Iris pigment epithelial cell (primary cell): ENCODE data around the gene ADA.

Experiments
- DNase-seq: peaks from one replicate; pipeline ENCODE4 v3.0.0-alpha.2; 2011; ENCODE audit warnings: low read depth

ADA gene

GRCh38 chr20:44624152-44624551 lies 27.3 kb downstream of the ADA start:
- no peak for DNase-seq

DNA sequence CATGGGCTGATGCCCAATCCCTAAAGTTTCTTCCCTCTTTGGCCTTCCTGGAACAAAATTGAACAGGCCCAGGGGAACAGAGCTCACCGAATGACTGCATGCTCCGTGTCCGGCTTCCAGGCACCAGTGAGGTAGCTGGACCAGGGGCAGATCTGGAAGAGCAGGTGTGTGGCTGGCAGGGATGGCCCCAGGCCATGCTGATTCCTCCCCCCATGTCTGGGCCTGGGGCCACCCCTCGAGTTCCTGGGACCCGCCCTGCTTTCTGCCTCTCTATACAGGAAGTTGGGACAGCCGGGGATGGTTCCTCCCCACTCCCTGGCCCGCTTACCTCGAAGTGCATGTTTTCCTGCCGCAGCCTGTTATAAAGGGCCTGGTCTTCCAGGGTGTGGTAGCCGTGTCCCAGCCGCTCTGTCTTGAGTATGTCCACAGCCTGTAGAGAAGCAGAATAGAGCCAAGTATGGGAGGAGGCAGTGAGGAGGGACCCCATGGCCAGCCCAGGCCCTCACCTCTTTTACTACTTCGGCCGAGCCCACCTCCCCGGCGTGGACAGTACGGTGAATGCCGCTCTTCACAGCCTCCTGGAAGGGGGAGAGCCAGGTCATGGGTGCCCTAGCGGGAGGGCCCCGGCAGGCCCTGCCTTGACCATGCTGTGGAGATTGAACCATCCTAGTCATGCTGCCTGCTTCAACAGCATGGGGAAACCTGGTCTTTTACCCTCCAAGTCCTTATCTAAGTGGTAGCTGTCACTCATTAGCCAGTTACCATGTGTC lies 28.8 kb downstream of the ADA start:
- DNase-seq, result no peak

DNA sequence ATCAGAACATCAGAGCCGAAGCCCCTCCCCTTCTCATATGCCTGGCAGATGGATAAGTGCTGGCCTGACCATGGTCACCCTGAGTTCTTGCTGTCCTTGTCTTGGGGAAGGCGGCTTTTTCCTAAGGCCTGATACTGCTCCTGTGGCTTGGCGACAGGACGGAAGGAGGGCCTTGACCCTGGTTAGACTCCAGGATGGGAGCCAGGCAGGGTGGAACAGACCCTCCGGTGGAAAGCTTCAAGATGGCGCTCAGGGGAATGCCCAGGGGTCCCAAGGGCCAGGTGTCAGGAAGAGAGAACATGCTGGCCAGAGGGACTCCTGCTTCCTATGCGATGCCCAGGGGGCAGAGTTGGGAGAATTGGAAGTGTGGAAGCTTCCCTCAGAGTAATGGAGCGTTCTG lies 29.6 kb downstream of the ADA start:
- no peak for DNase-seq

DNA sequence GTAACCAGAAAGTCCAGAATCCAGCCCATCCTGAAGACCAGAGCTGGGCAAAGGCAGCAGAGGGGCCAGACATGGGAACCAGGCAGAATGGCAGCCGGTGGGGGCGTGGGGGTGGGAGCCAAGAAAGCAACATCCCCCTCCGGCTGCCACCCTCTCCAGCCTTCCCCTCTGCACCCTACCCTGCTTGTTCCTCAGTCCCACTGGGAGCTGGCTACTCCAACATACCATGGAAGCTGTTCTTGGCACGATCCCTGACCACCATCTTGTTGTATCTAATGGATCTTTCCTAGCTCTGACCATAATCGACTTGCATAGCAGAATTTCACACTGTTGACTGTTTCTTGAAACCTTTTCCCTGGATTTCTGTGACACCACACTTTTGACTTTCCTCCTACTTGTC lies 30.2 kb downstream of the ADA start:
- DNase-seq, result no peak

GRCh38 chr20:44620030-44620429 lies 31.5 kb downstream of the ADA start:
- no peak for DNase-seq

- no peak for DNase-seq
Measured at GRCh38 chr20:44619294-44619693, 32.2 kb downstream of the ADA start.

DNA sequence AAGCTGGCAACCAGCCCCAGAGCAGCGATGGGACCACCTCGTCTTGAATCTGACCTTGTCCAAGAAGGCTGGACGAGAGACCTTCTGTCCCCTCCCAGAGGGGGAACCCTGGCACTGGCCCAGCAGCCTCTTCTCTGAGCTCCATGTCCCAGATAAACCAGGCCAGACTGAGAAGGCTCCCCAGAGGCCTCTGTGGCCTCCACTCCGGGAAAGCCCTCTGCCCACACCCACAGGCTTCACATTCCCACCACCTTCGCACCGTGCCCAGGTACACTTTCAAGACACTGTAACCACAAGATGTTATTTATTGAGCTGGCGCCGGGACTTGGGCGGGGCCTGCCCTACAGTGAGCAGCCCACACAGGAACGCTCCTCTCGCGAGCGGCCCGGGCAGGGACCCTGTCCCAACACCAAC lies 33.2 kb downstream of the ADA start:
- no peak for DNase-seq

GRCh38 chr20:44616604-44616964 lies 34.9 kb downstream of the ADA start:
- DNase-seq, result no peak

- DNase-seq, result no peak
Measured at GRCh38 chr20:44615876-44616603, 35.5 kb downstream of the ADA start.

GRCh38 chr20:44615169-44615791 lies 36.2 kb downstream of the ADA start:
- no peak for DNase-seq

GRCh38 chr20:44614525-44614924 lies 37.0 kb downstream of the ADA start:
- no peak for DNase-seq

DNA sequence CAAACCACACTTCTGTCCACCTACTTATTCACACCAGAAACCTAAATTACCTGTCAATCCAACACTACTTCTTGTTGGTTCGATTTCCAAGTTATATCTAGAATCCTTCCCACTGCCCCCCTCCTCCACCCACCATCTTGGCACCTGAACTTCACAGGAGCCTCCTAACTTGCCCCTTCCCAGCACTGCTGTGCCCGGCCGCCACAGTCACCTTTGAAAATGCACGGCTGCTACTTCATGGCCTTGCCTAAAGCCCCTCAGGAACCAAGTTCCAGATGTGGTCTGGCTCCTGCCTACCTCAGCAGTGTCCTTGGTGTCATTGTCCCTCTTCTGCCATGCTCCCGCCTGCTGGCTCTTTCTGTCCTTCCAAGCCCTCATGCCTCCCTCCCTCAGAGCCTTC lies 37.9 kb downstream of the ADA start:
- DNase-seq, result no peak

DNA sequence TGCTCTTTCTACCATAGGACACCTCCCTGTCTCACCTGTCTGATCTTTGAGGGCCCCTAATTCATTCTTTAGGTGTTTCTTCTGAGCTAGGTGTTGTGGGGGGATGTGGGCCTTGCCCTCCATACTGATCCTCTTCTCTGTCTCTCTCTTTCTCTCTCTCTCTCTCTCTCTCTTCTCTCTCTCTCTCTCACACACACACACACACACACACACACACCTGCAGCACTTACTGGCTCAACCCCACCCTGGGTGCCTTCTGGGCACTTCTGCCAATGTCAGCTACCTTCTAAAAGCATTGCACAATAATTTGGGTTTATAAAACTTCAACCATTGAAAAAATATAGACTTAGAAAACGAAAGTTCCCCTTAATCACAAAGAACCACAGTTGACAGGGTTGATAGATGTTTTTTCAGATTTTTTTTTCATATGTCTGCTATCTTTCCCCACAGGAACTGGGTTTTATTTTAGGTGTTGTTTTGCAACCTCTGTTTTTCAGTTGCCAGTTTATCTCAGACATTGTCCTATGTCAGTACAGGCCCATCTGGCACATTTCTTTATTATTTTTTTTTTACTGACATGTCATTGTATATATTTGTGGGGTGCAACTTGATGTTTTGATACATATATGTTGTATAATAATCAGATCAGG lies 41.1 kb downstream of the ADA start:
- DNase-seq, result no peak

DNA sequence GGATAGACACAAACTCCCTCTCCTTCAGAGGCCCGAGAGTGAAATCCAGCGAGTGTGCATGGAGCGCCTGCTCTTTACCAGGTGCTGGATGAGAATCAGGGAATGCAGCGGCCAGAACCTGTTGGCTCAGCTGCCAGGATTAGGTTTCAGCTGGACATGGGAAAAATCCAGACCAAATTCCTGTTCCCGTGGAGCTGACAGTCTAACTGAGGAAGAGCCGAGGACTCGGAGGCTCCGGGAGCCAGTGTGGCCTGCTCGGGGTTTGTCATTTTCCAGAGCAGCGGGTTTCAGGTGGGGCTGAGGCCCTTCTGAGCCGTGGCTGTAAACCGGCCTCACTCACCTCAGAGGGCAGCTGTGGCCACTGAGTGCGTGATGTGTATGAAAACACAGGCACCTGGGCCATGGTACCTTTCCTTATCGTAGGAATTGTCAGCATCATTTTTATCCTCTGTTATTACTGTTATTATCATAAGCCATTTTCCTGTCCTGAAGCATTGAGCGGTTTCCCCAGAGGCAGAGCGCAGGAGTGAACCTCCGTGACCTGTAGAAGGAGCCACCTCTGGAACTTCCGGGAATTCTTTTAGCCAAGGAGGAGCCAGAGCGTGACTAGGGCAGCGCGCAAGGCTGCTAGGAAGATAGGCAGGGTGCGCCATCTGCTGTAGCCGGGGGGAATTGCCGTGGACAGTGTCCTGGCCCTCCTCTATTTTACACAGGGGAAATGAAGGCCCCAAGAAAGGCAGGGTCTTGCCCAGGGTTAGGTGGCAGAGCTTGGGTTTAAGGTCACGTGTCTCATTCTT lies 41.8 kb downstream of the ADA start:
- DNase-seq, result peak; percentile 67

- DNase-seq, result no peak
Measured at GRCh38 chr20:44609006-44609515, 42.4 kb downstream of the ADA start.

GRCh38 chr20:44606725-44607441 lies 44.6 kb downstream of the ADA start:
- DNase-seq, result no peak

GRCh38 chr20:44603327-44603726 lies 48.2 kb downstream of the ADA start:
- DNase-seq, result no peak

GRCh38 chr20:44601801-44602204 lies 49.7 kb downstream of the ADA start:
- DNase-seq, result peak; percentile 70

DNA sequence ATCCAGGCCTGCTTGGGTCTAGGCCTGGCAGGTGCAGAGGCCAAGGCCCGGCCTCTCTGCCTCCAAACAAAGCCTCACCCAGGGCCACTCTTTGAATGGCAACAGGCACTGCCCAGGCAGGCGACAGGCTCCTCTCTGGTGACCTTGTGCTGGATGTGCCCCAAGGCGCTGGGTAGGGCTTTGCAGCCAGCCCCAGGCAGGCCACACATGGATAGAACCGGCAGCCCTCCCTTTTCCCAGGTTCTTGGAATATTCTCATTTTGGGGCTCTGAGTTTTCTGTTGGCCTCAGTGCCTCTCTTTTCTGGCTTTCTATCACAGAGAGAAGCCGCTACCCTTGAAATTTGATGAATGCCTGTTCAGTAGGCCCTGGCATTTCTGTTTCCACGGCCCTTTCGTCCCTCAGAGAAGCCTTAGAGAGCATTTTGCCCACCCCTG lies 50.2 kb downstream of the ADA start:
- no peak for DNase-seq

DNA sequence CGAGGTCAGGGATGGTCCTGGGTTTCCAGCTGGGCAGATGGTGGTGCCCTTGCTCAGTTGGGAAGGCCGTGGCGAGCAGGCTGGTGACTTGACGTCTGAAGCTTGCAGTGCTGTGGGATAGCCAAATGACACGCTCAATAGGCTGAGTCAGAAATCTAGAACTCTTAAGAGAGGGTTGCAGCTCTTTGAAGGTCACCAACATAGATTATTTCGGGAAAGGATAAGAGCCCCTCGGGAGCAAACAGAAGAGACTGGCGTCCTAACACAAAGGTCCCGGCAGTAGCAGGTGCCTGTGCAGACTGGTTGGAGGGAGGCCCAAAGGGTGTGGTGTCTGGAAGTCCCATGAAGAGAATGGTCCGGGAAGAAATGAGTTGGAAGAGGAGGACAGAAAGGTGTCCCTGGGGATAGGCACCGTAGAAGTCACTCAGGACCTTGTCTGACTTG lies 50.7 kb downstream of the ADA start:
- peak; percentile 11 for DNase-seq

DNA sequence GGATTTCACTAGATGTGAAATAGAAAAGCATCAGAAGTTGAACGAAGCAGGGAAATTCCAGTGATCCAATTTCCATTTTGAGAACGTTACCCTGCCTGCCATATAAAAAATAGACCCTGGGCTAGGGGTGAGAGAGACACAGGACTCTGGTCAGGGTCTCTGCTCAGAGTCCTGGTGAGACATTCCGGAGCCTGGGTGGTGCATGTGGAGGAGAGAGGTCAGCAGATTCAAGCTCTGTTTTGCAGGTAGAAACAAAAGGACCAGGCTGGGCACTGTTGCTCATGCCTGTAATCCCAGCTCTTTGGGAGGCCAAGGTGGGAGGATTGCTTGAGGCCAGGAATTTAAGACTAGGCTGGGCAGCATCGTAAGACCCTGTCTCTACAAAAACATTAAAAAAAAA lies 51.2 kb downstream of the ADA start:
- DNase-seq, result no peak
